ENCODE results near the gene SEL1L3. TPM values are rescaled to one million over a fixed set of nuclear protein-coding genes. Genes with fewer than 3 reads are reported as not detected.

Gene SEL1L3
- total RNA-seq, 1 donor from 2014 or later, result 24.9 TPM

DNA sequence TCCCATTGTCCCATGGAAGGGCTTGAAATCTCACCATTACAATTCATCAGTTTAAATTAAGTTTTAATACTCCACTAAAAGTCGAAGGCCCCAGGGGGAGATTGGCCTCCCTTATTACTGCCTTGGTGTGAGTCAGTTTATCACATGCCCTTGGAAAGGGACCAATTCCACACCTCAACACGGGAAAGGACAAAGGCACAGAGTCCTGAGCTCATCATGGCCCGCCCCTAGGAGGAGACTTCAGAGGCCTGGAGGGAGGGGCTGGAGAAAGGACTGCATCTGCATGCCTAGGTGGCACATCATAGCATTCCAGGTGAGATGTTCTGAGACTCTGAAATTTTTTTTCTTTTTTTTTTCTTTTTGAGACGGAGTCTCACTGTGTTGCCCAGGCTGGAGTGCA, 2.8 kb upstream of the SEL1L3 start:
- Mint-ChIP-seq H3K4me3 (ENCODE audit: unreplicated experiment) (no peak overlapping the region), H3K4me1 (ENCODE audit: low read depth, unreplicated experiment) (peaks cover 5% of the 10 kb centered on the region), H3K36me3 (ENCODE audit: low read depth, unreplicated experiment) (no peaks in the 10 kb centered on the region), H3K27ac (ENCODE audit: unreplicated experiment) (no peak overlapping the region), H3K27me3 (ENCODE audit: low read depth, unreplicated experiment) (peaks cover 13% of the 10 kb centered on the region), H3K9me3 (ENCODE audit: unreplicated experiment) (no peaks in the 10 kb centered on the region)
- H3K27ac ChIP-seq (ENCODE audit: low read depth, low read length), result no peak overlapping the region
- DNase-seq (ENCODE audit: low read depth) (peak; percentile 32), FAIRE-seq (no peak)
- no peaks in the 10 kb centered on the region for H3K9me3 ChIP-seq (ENCODE audit: insufficient read depth, low read depth, low read length)
- H3K27me3 ChIP-seq (ENCODE audit: insufficient read depth, low read length), result no peaks in the 10 kb centered on the region
- peaks cover 7% of the 10 kb centered on the region for H3K4me1 ChIP-seq (ENCODE audit: insufficient read depth, low read length)
- no peaks in the 10 kb centered on the region for H3K79me2 ChIP-seq (ENCODE audit: insufficient read depth, low read length)
- H3K36me3 ChIP-seq (ENCODE audit: insufficient read depth, low read length), result no peaks in the 10 kb centered on the region
- H3K9ac ChIP-seq (ENCODE audit: low read length), result no peak overlapping the region
- H3K4me3 ChIP-seq (ENCODE audit: insufficient read depth, low read depth, low read length), result no peak overlapping the region
- no peak overlapping the region for H3K4me2 ChIP-seq (ENCODE audit: low read length)
- H4K20me1 ChIP-seq (ENCODE audit: insufficient read depth, low read length), result no peaks in the 10 kb centered on the region
- TF ChIP-seq CTCF (IDR thresholded peaks at IDR 0.05; ENCODE audit: insufficient read depth, low read depth, low read length) (no peak), EZH2 (IDR thresholded peaks at IDR 0.05; ENCODE audit: insufficient read depth, low read length) (no peak)
- H2AFZ ChIP-seq (ENCODE audit: low read depth, low read length), result no peak overlapping the region

GRCh38 chr4:25863831-25864418, 1.1 kb upstream of the SEL1L3 start:
- no peaks in the 10 kb centered on the region for H3K9me3 Mint-ChIP-seq (ENCODE audit: unreplicated experiment)
- DNase-seq (ENCODE audit: low read depth), result no peak
- H3K4me1 Mint-ChIP-seq (ENCODE audit: low read depth, unreplicated experiment), result peaks cover 18% of the 10 kb centered on the region
- Histone ChIP-seq H4K20me1 (ENCODE audit: insufficient read depth, low read length) (no peaks in the 10 kb centered on the region), H3K36me3 (ENCODE audit: insufficient read depth, low read length) (no peaks in the 10 kb centered on the region), H3K27ac (ENCODE audit: low read depth, low read length) (no peak overlapping the region), H3K4me3 (ENCODE audit: insufficient read depth, low read depth, low read length) (no peak overlapping the region), H3K4me2 (ENCODE audit: low read length) (peak overlapping the region; percentile 88), H2AFZ (ENCODE audit: low read depth, low read length) (no peak overlapping the region), H3K9me3 (ENCODE audit: insufficient read depth, low read depth, low read length) (no peaks in the 10 kb centered on the region), H3K9ac (ENCODE audit: low read length) (no peak overlapping the region), H3K27me3 (ENCODE audit: insufficient read depth, low read length) (no peaks in the 10 kb centered on the region), H3K79me2 (ENCODE audit: insufficient read depth, low read length) (no peaks in the 10 kb centered on the region), H3K4me1 (ENCODE audit: insufficient read depth, low read length) (peaks cover 7% of the 10 kb centered on the region)
- H3K4me3 Mint-ChIP-seq (ENCODE audit: unreplicated experiment), result peak overlapping the region; percentile 86
- H3K27me3 Mint-ChIP-seq (ENCODE audit: low read depth, unreplicated experiment), result peaks cover 10% of the 10 kb centered on the region
- TF ChIP-seq EZH2 (IDR thresholded peaks at IDR 0.05; ENCODE audit: insufficient read depth, low read length) (no peak), CTCF (IDR thresholded peaks at IDR 0.05; ENCODE audit: insufficient read depth, low read depth, low read length) (no peak)
- FAIRE-seq, result no peak
- no peak overlapping the region for H3K27ac Mint-ChIP-seq (ENCODE audit: unreplicated experiment)
- H3K36me3 Mint-ChIP-seq (ENCODE audit: low read depth, unreplicated experiment), result peaks cover 2% of the 10 kb centered on the region

GRCh38 chr4:25863347-25863784, 578 bp upstream of the SEL1L3 start:
- H3K4me3 Mint-ChIP-seq (ENCODE audit: unreplicated experiment), result peak overlapping the region; percentile 86
- peaks cover 10% of the 10 kb centered on the region for H3K27me3 Mint-ChIP-seq (ENCODE audit: low read depth, unreplicated experiment)
- no peak overlapping the region for H3K27ac Mint-ChIP-seq (ENCODE audit: unreplicated experiment)
- peak overlapping the region; percentile 50 for H3K4me3 ChIP-seq (ENCODE audit: insufficient read depth, low read depth, low read length)
- H3K4me1 Mint-ChIP-seq (ENCODE audit: low read depth, unreplicated experiment), result peaks cover 18% of the 10 kb centered on the region
- H3K36me3 ChIP-seq (ENCODE audit: insufficient read depth, low read length), result no peaks in the 10 kb centered on the region
- H3K9me3 Mint-ChIP-seq (ENCODE audit: unreplicated experiment), result no peaks in the 10 kb centered on the region
- H3K9me3 ChIP-seq (ENCODE audit: insufficient read depth, low read depth, low read length), result no peaks in the 10 kb centered on the region
- no peaks in the 10 kb centered on the region for H3K79me2 ChIP-seq (ENCODE audit: insufficient read depth, low read length)
- no peak for FAIRE-seq
- H3K9ac ChIP-seq (ENCODE audit: low read length), result peak overlapping the region; percentile 56
- H4K20me1 ChIP-seq (ENCODE audit: insufficient read depth, low read length), result no peaks in the 10 kb centered on the region
- H3K27ac ChIP-seq (ENCODE audit: low read depth, low read length), result no peak overlapping the region
- H3K4me2 ChIP-seq (ENCODE audit: low read length), result peak overlapping the region; percentile 88
- H3K36me3 Mint-ChIP-seq (ENCODE audit: low read depth, unreplicated experiment), result peaks cover 3% of the 10 kb centered on the region
- H3K4me1 ChIP-seq (ENCODE audit: insufficient read depth, low read length), result peaks cover 7% of the 10 kb centered on the region
- no peaks in the 10 kb centered on the region for H3K27me3 ChIP-seq (ENCODE audit: insufficient read depth, low read length)
- no peak for DNase-seq (ENCODE audit: low read depth)
- TF ChIP-seq EZH2 (IDR thresholded peaks at IDR 0.05; ENCODE audit: insufficient read depth, low read length), result no peak
- no peak for TF ChIP-seq CTCF (IDR thresholded peaks at IDR 0.05; ENCODE audit: insufficient read depth, low read depth, low read length)
- H2AFZ ChIP-seq (ENCODE audit: low read depth, low read length), result peak overlapping the region; percentile 49

Data from astrocyte (in vitro differentiated cells and primary cell).